Dermis blood vessel endothelial cell (primary cell): ENCODE measurements around the gene SS18. TPM values are rescaled to one million over a fixed set of nuclear protein-coding genes. Genes with fewer than 3 reads are reported as not detected.
"Not testable (repeated sequence)": the region's sequence is repeated elsewhere in the genome, so short reads cannot be mapped to it uniquely, and the experiment has no call there.

Experiments used
- DNase-seq: peaks from one replicate; pipeline ENCODE4 v3.0.0; 2010
- total RNA-seq: library from RNA; depleted of rRNA; stranded (reverse); fragments of >200 nt; gene quantifications from 2 replicates; pipeline ENCODE4 v1.2.3, GENCODE V29; 2014

The SS18 gene
- total RNA-seq = 84.9 and 97.9 TPM in 2 replicates

- peak; percentile 93 for DNase-seq
Measured at GRCh38 chr18:26090130-26091046, at the start of gene SS18. Gene SS18, minus strand, starts transcription at chr18:26090613. Its CDS starts 44 bp downstream, at chr18:26090569.

GRCh38 chr18:26135548-26135947, 45.1 kb upstream of the SS18 start:
- DNase-seq = no peak

- no peak for DNase-seq
Measured at GRCh38 chr18:26134107-26134506, 43.7 kb upstream of the SS18 start.

GRCh38 chr18:26133652-26134051, 43.2 kb upstream of the SS18 start, which contains the start of gene PSMA8:
Gene PSMA8, plus strand, starts transcription at chr18:26133869. Its CDS starts 97 bp downstream, at chr18:26133966.
- peak; percentile 4 for DNase-seq

- DNase-seq = not testable (repeated sequence)
Measured at GRCh38 chr18:26128192-26128591, 37.8 kb upstream of the SS18 start.

GRCh38 chr18:26127786-26128185, 37.4 kb upstream of the SS18 start:
- DNase-seq = no peak

- DNase-seq = not testable (repeated sequence)
Measured at GRCh38 chr18:26121994-26122393, 31.6 kb upstream of the SS18 start.

- DNase-seq = no peak
Measured at GRCh38 chr18:26121476-26121875, 31.1 kb upstream of the SS18 start.

GRCh38 chr18:26119246-26119645, 28.8 kb upstream of the SS18 start:
- DNase-seq = no peak

GRCh38 chr18:26104035-26104434, 13.6 kb upstream of the SS18 start:
- DNase-seq = no peak

GRCh38 chr18:26103579-26103978, 13.2 kb upstream of the SS18 start:
- peak; percentile 4 for DNase-seq

- DNase-seq = no peak
Measured at GRCh38 chr18:26097563-26097962, 7.2 kb upstream of the SS18 start.

- DNase-seq = no peak
Measured at GRCh38 chr18:26096852-26097251, 6.4 kb upstream of the SS18 start.

GRCh38 chr18:26091047-26091630, 726 bp upstream of the SS18 start:
- DNase-seq = no peak

- peak; percentile 56 for DNase-seq
Measured at GRCh38 chr18:26089293-26090129, 902 bp downstream of the SS18 start.

- peak; percentile 26 for DNase-seq
Measured at GRCh38 chr18:26088487-26088886, 1.9 kb downstream of the SS18 start.

- DNase-seq = no peak
Measured at GRCh38 chr18:26086959-26087358, 3.5 kb downstream of the SS18 start.

GRCh38 chr18:26085056-26085455, 5.4 kb downstream of the SS18 start:
- DNase-seq = no peak

- no peak for DNase-seq
Measured at GRCh38 chr18:26083099-26083498, 7.3 kb downstream of the SS18 start.

- DNase-seq = no peak
Measured at GRCh38 chr18:26082475-26082874, 7.9 kb downstream of the SS18 start.

- no peak for DNase-seq
Measured at GRCh38 chr18:26074246-26074645, 16.2 kb downstream of the SS18 start.

- DNase-seq = no peak
Measured at GRCh38 chr18:26073758-26074157, 16.7 kb downstream of the SS18 start.

- no peak for DNase-seq
Measured at GRCh38 chr18:26071725-26072124, 18.7 kb downstream of the SS18 start.
